Measurements from ENCODE around the gene ZNF138. TPM values are rescaled to one million over a fixed set of nuclear protein-coding genes. Genes with fewer than 3 reads are reported as not detected.

The ZNF138 gene
- total and polyA plus RNA-seq, 5 donors: 4.5 to 6.6 (median 5.4) TPM

DNA sequence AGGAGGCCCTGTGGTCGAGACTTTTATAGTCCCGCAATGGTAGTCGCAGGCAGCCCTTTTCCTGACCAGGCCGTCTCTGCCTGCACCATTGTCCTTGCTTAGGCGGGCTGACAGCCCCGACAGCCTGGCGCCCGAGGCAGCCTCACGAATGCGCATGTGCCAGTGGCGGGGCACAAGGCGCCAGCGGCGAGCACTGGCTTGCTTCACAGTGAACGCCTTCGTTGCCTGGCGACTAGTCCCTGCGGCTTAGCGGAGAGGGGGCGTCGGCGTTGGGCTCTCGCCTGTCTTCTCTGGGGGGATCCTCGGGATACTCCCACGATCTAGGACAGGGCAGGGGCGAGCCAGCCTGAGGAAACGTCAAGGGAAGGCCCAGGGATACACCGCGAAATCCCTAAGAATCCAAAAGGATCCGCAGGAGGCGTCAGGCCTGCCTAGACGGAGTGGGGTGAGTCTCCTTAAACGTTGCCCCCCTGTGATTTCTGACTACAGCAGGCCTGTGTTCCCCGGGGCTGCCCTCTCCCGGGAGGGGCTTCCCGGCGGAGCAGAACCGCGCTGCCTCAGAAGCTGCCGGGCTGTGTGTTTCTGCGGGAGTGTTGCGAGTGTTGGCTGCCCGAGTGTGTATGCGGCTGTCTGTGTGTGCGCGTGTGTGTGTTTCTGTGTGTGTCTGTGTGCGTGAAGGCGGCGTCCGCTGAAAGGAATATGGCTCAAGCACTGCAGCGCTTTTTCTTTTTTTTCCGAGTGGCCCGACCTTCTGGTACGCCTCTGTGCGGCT, 88.3 kb downstream of the ZNF138 start:
- Histone ChIP-seq H3K9me3 (ENCODE audit: control insufficient read depth, low read length) (no peaks in the 10 kb centered on the region), H3K27me3 (ENCODE audit: control insufficient read depth, insufficient read depth) (no peaks in the 10 kb centered on the region), H3K27ac (ENCODE audit: low read length) (no peak overlapping the region), H3K4me3 (ENCODE audit: low read length) (peak overlapping the region; percentile 42), H3K4me1 (ENCODE audit: control insufficient read depth, insufficient read depth, low read length) (no peaks in the 10 kb centered on the region)
- 9% methylated on average over 55 of the region's 55 CpGs for whole genome bisulfite sequencing
- intact Hi-C loops (cut with DNase I): no loop called here
- peak; percentile 95 for ATAC-seq
- peak; percentile 88 to 94 (median 94) for DNase-seq

Other genes with a start within 250 kb of the ZNF138 start
- 10 to 100 TPM; 24.2 to 29.8 (median 26.6) TPM for gene ZNF680, start 231.4 kb upstream of the ZNF138 start, total RNA-seq
- gene ZNF680, start 231.4 kb upstream of the ZNF138 start, polyA plus RNA-seq: 11.9 TPM
- gene ZNF107, start 128.3 kb upstream of the ZNF138 start, total RNA-seq: 1 to 10 TPM; 1.6 to 3.1 (median 2.7) TPM
- gene ZNF107, start 128.3 kb upstream of the ZNF138 start, polyA plus RNA-seq: 1.3 TPM
- gene ZNF273, start 108.8 kb downstream of the ZNF138 start, total RNA-seq: 1 to 10 TPM; 2.9 to 3.9 (median 3.4) TPM
- gene ZNF273, start 108.8 kb downstream of the ZNF138 start, polyA plus RNA-seq: 2.6 TPM
- 1 to 10 TPM; 2.5 to 7.6 (median 3.8) TPM for gene ZNF117, start 196.6 kb downstream of the ZNF138 start, total RNA-seq
- gene ZNF117, start 196.6 kb downstream of the ZNF138 start, polyA plus RNA-seq: 3.9 TPM
- gene ERV3-1, start 212.3 kb downstream of the ZNF138 start, total RNA-seq: 10 to 100 TPM in 1 of 4 donors, 1 to 10 TPM in 3; 6.1 to 11.8 (median 7.7) TPM
- gene ERV3-1, start 212.3 kb downstream of the ZNF138 start, polyA plus RNA-seq: 4.0 TPM

Data from right cardiac atrium (tissue), 5 donors.